ENCODE results near the gene DERA.
"Not testable (repeated sequence)": the region's sequence is repeated elsewhere in the genome, so short reads cannot be mapped to it uniquely, and the experiment has no call there.

Gene DERA

DNA sequence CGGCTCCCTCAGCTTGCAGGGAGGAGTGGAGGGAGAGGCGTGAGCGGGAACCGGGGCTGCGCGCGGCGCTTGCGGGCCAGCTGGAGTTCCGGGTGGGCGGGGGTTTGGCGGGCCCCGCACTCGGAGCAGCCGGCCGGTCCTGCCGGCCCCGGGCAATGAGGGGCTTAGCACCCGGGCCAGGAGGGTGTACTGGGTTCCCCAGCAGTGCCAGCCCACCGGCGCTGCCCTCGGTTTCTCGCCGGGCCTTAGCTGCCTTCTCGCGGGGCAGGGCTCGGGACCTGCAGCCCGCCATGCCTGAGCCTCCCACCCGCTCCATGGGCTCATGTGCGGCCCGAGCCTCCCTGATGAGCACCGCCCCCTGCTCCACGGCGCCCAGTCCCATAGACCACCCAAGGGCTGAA is 146.2 kb downstream of the DERA start:
- not testable (repeated sequence) for DNase-seq (ENCODE audit: insufficient read length, low spot score); FAIRE-seq

DNA sequence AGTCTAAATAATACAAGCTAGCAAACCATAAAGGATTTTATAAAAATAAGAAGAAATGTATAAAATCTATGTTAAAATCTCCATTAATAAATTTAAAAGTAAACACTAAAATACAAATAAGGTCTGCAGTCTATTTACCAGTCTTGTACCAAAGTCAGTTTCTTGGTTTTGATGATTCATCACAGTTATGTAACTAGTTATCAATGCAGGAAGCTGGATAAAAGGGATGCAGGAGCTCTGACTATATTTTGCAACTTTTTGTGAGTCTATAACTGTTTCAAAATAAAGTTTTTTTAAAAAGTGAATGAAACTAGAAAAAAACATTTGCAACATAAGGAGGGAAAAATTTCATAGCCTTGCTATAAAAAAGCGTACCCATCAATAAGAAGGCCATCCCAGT is 151.5 kb downstream of the DERA start:
- no peak for DNase-seq (ENCODE audit: insufficient read length, low spot score)

DNA sequence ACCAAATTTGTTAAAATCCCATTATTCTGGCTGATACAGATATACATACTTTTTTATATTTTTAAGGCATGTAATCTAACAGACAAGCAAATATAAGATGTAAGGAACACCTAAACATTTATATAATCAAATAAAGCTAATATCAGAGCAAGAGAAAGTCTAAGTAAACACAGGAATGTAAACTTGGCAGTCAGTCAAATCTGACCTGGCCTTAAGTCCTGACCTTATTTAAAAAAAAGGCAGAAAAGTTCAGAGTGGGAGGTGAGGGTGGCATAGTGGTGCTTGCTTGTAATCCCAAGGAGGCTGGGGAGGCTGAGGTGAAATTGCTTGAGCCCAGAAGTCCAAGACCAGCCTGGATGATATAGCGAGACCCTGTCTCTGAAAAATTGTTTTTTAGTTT is 152.6 kb downstream of the DERA start:
- FAIRE-seq (no peak), DNase-seq (ENCODE audit: insufficient read length, low spot score) (no peak)

More for the DNA sequence above, 151.5 kb downstream of the DERA start:
- no peak for FAIRE-seq

GRCh38 chr12:16070113-16070512 is 159.0 kb downstream of the DERA start:
- FAIRE-seq (no peak), DNase-seq (ENCODE audit: insufficient read length, low spot score) (no peak)

GRCh38 chr12:16072678-16073077 is 161.5 kb downstream of the DERA start:
- DNase-seq (ENCODE audit: insufficient read length, low spot score): no peak
- no peak for FAIRE-seq

DNA sequence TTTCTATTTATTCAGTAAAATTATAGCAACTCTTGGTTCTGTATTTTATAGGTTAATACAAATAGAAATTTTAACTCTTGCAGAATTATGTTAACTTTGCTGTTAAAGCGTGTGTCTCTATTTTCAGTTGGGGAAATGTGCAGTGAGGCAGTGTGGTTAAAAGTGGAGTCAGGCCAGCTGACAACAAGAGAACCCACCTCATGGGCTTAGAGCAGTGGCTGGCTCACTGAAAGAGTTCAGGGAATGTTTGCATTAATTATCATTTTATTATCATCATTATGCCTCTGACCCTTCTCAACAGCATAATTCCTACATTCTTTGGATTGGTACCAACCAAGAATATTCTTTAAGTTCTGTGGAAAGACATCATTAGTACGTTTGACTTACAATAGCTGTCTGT is 163.8 kb downstream of the DERA start:
- FAIRE-seq (no peak), DNase-seq (ENCODE audit: insufficient read length, low spot score) (no peak)

DNA sequence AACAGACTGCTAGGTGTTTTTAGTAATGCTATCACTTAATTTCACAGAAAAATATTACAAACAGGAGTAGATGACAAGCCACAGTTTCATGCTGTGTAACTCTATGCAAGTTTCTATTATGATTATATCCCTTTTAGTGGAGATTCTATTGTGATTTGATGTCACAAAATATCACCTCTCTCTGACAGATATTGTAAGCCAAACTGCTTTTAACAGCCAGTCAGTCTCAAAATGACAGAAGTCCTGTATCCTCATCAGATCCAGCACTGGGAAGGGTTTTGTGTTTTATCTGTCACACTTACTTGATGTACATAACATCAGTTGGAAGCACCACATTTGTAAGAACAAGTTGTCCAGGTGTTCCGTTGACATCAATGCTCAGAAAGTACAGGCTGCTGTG is 164.8 kb downstream of the DERA start:
- no peak for FAIRE-seq
- no peak for DNase-seq (ENCODE audit: insufficient read length, low spot score)

- DNase-seq (ENCODE audit: insufficient read length, low spot score): peak; percentile 2
- no peak for FAIRE-seq
These were observed 165.4 kb downstream of the DERA start for GRCh38 chr12:16076557-16076956.

DNA sequence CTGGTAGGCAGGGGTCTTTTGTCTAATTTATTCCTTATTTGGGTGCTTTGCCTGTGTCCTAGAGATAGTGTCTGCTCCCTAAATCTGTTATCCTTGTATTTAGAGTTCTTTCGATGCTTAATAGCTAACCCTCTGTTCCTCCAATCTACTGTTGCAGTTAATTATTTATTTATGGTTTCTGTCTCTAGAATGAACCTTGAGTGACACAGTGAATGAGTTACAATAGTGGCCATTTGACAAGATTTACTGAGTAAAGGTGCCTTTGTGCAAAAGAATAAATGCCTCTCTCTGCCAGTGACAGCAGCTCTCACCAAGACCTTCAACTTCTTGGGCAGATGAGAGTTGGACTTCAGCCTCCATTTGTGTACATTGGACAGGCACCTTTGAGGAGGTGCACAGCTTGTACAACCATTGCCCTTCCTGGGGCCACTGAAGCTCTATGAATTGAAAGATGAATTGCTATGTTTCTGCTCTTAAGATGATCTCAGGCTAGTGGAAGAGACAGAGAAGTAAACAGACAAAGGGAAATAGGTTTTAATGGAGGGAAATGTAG is 165.9 kb downstream of the DERA start:
- FAIRE-seq (no peak), DNase-seq (ENCODE audit: insufficient read length, low spot score) (no peak)

DNA sequence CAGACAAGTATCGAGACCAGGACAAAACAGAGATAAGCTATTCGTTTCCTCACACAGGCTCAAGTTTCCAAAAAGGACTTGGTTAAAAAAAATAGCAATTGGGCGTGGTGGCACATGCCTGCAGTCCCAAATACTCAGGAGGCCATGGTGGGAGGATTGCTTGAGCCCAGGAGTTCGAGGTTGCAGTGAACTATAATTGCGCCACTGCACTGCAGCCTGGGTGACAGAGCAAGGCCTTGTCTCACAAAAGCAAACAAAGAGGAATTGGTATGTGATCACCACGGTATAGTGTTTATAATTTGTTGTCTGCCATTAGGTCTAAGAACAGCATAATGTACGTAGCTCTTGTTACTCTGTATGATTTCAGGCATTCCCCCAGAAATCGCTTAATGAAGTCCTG is 175.3 kb downstream of the DERA start:
- no peak for DNase-seq (ENCODE audit: insufficient read length, low spot score)

GRCh38 chr12:16086942-16087341 is 175.8 kb downstream of the DERA start:
- FAIRE-seq (no peak), DNase-seq (ENCODE audit: insufficient read length, low spot score) (no peak)

More for the DNA sequence above, 175.3 kb downstream of the DERA start:
- no peak for FAIRE-seq

Data from HTR-8/SVneo (cell line).